Smooth muscle cell (in vitro differentiated cells): Measurements from ENCODE around the gene GMDS. TPM values are rescaled to one million over a fixed set of nuclear protein-coding genes. Genes with fewer than 3 reads are reported as not detected.

Experiments
- DNase-seq: peaks from one replicate; lab custom pipeline; 2025; ENCODE audit not compliant: unreplicated experiment; lab: John Stamatoyannopoulos, UW
- H2AFZ ChIP-seq: fragments of 200-600 bp; sonication (generic); 2 replicates; pipeline ENCODE4 v1.6.0; 2016; ENCODE audit warnings: antibody characterized with exemption, low read depth, mild to moderate bottlenecking
- H3F3A ChIP-seq: fragments of 200-600 bp; sonication (generic); 2 replicates; pipeline ENCODE4 v1.6.0; 2017; ENCODE audit warnings: antibody characterized with exemption, low read depth
- H3K27ac ChIP-seq: fragments of 200-600 bp; sonication (generic); 2 replicates; pipeline ENCODE4 v1.5.1; 2016; ENCODE audit warnings: low read depth, mild to moderate bottlenecking
- H3K27me3 ChIP-seq: fragments of 200-600 bp; sonication (generic); 2 replicates; pipeline ENCODE4 v1.6.1; 2016; ENCODE audit warnings: low read depth, mild to moderate bottlenecking
- H3K36me3 ChIP-seq: fragments of 200-600 bp; sonication (generic); 2 replicates; pipeline ENCODE4 v1.5.1; 2016; ENCODE audit warnings: low read depth
- H3K4me1 ChIP-seq: fragments of 200-600 bp; sonication (generic); 2 replicates; pipeline ENCODE4 v1.5.1; 2016; ENCODE audit warnings: low read depth
- H3K4me2 ChIP-seq: fragments of 200-600 bp; sonication (generic); 2 replicates; pipeline ENCODE4 v1.6.0; 2016; ENCODE audit warnings: mild to moderate bottlenecking
- H3K4me3 ChIP-seq: fragments of 200-600 bp; sonication (generic); 2 replicates; pipeline ENCODE4 v1.5.1; 2016; ENCODE audit warnings: mild to moderate bottlenecking
- H3K79me2 ChIP-seq: fragments of 200-600 bp; sonication (generic); 2 replicates; pipeline ENCODE4 v1.6.0; 2016; ENCODE audit warnings: low read depth, mild to moderate bottlenecking
- H3K9ac ChIP-seq: fragments of 200-600 bp; sonication (generic); 2 replicates; pipeline ENCODE4 v1.6.0; 2016; ENCODE audit warnings: low read depth
- H3K9me3 ChIP-seq: fragments of 200-600 bp; sonication (generic); replicated peaks from 2 replicates; pipeline ENCODE4 v1.5.1; 2016; ENCODE audit warnings: low read depth
- H4K20me1 ChIP-seq: fragments of 200-600 bp; sonication (generic); 2 replicates; pipeline ENCODE4 v1.6.0; 2016; ENCODE audit warnings: low read depth
- WGBS: methylation state at CpG from one replicate; pipeline ENCODE4 v1.1.7; 2016; ENCODE audit warnings: low lambda C conversion rate; 5-methylcytosine and 5-hydroxymethylcytosine counted together
- polyA plus RNA-seq: library from polyadenylated mRNA; unstranded; fragments of >200 nt; fragmentation: Nextera tagmentation; extraction: Ambion mirVana; gene quantifications from 2 replicates; pipeline ENCODE4 v1.2.1, GENCODE V29; 2016
- total RNA-seq: library from RNA; depleted of rRNA; stranded (reverse); fragments of >200 nt; gene quantifications from 2 replicates; pipeline ENCODE4 v1.2.3, GENCODE V29; 2014
- TF ChIP-seq, protein P1 (sequence below): fragments of 200-600 bp; sonication (generic); IDR thresholded peaks from 2 replicates; pipeline ENCODE4 v1.5.1; 2017; ENCODE audit warnings: borderline replicate concordance, mild to moderate bottlenecking, antibody characterized with exemption; ENCODE audit not compliant: insufficient read depth, poor library complexity, severe bottlenecking

Gene GMDS
- total and polyA plus RNA-seq, 2 experiments from 2014 or later: 3.7 to 8.5 TPM

DNA sequence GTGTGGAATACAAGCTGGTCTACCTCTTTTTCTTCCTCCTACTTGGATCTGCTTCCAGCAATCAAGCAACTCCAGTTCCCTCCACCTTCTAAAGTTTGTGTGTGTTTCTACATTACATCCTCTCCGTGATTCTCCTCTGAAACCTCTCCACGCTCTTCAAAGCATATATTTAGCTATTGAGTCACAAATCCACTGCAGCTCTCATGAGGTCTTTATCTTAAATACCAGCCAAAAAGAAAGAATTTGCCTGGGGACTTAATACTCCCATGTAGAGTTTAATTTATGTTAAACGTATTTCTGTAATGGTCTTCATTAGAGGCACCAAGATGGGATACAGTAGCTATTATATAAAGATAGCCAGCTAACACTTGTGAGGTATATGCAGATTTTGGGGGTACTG lies 557.0 kb downstream of the GMDS start:
- no peaks in the 10 kb centered on the region for H4K20me1 ChIP-seq
- H3K9ac ChIP-seq: no peak overlapping the region
- H3K4me3 ChIP-seq: no peak overlapping the region
- H3K27me3 ChIP-seq: peaks cover 5% of the 10 kb centered on the region
- no peaks in the 10 kb centered on the region for H3K79me2 ChIP-seq
- no peaks in the 10 kb centered on the region for H3K4me1 ChIP-seq
- no peaks in the 10 kb centered on the region for H3K9me3 ChIP-seq
- 90% methylated on average over 3 of the region's 3 CpGs for WGBS
- DNase-seq: no peak
- no peak overlapping the region for H3K27ac ChIP-seq
- H3F3A ChIP-seq: no peaks in the 10 kb centered on the region
- no peak overlapping the region for H3K4me2 ChIP-seq
- H2AFZ ChIP-seq: no peak overlapping the region
- H3K36me3 ChIP-seq: no peaks in the 10 kb centered on the region
- TF ChIP-seq, protein P1, sequence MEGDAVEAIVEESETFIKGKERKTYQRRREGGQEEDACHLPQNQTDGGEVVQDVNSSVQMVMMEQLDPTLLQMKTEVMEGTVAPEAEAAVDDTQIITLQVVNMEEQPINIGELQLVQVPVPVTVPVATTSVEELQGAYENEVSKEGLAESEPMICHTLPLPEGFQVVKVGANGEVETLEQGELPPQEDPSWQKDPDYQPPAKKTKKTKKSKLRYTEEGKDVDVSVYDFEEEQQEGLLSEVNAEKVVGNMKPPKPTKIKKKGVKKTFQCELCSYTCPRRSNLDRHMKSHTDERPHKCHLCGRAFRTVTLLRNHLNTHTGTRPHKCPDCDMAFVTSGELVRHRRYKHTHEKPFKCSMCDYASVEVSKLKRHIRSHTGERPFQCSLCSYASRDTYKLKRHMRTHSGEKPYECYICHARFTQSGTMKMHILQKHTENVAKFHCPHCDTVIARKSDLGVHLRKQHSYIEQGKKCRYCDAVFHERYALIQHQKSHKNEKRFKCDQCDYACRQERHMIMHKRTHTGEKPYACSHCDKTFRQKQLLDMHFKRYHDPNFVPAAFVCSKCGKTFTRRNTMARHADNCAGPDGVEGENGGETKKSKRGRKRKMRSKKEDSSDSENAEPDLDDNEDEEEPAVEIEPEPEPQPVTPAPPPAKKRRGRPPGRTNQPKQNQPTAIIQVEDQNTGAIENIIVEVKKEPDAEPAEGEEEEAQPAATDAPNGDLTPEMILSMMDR: no peak

DNA sequence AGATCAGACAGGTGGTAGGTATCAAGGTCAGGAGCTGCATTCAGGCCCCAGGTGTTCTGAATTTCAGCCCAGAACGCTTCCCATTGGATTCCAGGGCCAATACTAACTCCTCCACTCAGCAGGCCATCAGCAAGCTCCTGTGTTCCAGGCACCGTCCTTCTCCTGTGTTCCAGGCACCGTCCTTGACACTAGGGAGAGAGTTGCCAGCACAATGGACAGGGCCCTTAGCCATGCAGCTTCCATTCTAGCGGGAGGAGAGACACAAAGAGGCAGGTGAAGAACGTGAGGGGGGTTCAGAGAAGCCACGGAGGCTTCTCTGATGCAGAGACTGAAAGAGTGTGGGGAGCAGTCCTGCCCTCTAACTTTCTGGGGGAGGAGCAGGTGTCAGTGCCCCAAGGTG lies 558.0 kb downstream of the GMDS start:
- H3K27ac ChIP-seq: no peak overlapping the region
- H3K79me2 ChIP-seq: no peaks in the 10 kb centered on the region
- no peaks in the 10 kb centered on the region for H4K20me1 ChIP-seq
- WGBS: 78% methylated on average over 6 of the region's 6 CpGs
- H3F3A ChIP-seq: no peaks in the 10 kb centered on the region
- no peak overlapping the region for H3K9ac ChIP-seq
- H3K4me1 ChIP-seq: no peaks in the 10 kb centered on the region
- H2AFZ ChIP-seq: no peak overlapping the region
- H3K4me2 ChIP-seq: no peak overlapping the region
- no peak overlapping the region for H3K4me3 ChIP-seq
- DNase-seq: no peak
- no peaks in the 10 kb centered on the region for H3K9me3 ChIP-seq
- H3K27me3 ChIP-seq: peaks cover 5% of the 10 kb centered on the region
- TF ChIP-seq, protein P1: no peak
- no peaks in the 10 kb centered on the region for H3K36me3 ChIP-seq

- H3K9ac ChIP-seq: no peak overlapping the region
- no peak for DNase-seq
- H4K20me1 ChIP-seq: no peaks in the 10 kb centered on the region
- 80% methylated on average over 9 of the region's 9 CpGs for WGBS
- H3F3A ChIP-seq: no peaks in the 10 kb centered on the region
- no peak overlapping the region for H3K27ac ChIP-seq
- no peaks in the 10 kb centered on the region for H3K4me1 ChIP-seq
- no peaks in the 10 kb centered on the region for H3K79me2 ChIP-seq
- no peak overlapping the region for H3K4me3 ChIP-seq
- TF ChIP-seq, protein P1: peak; percentile 33
- H3K9me3 ChIP-seq: no peaks in the 10 kb centered on the region
- H2AFZ ChIP-seq: no peak overlapping the region
- H3K36me3 ChIP-seq: no peaks in the 10 kb centered on the region
- peaks cover 5% of the 10 kb centered on the region for H3K27me3 ChIP-seq
- no peak overlapping the region for H3K4me2 ChIP-seq
Observed at GRCh38 chr6:1686117-1687098, 559.0 kb downstream of the GMDS start.
